GM18858 (cell line): Measurements from ENCODE around the gene ATF7.

Experiments used
- ATAC-seq: cut with Tn5 transposase; IDR thresholded peaks from one replicate; pipeline ENCODE4 v1.9.1; 2021; ENCODE audit not compliant: unreplicated experiment

Gene ATF7

GRCh38 chr12:53463802-53464560, 162.2 kb downstream of the ATF7 start:
- no peak for ATAC-seq

- no peak for ATAC-seq
Observed at GRCh38 chr12:53462935-53463334, 163.2 kb downstream of the ATF7 start.

GRCh38 chr12:53461591-53461990, 164.6 kb downstream of the ATF7 start:
- ATAC-seq: no peak

- ATAC-seq: no peak
Observed at GRCh38 chr12:53461059-53461458, 165.1 kb downstream of the ATF7 start.

- ATAC-seq: no peak
Observed at GRCh38 chr12:53459097-53459496, 167.1 kb downstream of the ATF7 start.
